NCI-H2107 (cell line): ENCODE measurements around the gene SLC33A1.
A peak's percentile ranks its signal among the peaks of the same experiment; 100 is the strongest.
"Not testable (repeated sequence)": the region's sequence is repeated elsewhere in the genome, so short reads cannot be mapped to it uniquely, and the experiment has no call there.

Experiments used
- DNase-seq: peaks from one replicate; lab custom pipeline; 2025; lab: John Stamatoyannopoulos, UW

The SLC33A1 gene

GRCh38 chr3:155854141-155854940 lies at the start of gene SLC33A1:
Gene SLC33A1 (minus strand): TSS chr3:155854427. CDS start chr3:155853997, 430 bp downstream.
- peak; percentile 99 for DNase-seq

DNA sequence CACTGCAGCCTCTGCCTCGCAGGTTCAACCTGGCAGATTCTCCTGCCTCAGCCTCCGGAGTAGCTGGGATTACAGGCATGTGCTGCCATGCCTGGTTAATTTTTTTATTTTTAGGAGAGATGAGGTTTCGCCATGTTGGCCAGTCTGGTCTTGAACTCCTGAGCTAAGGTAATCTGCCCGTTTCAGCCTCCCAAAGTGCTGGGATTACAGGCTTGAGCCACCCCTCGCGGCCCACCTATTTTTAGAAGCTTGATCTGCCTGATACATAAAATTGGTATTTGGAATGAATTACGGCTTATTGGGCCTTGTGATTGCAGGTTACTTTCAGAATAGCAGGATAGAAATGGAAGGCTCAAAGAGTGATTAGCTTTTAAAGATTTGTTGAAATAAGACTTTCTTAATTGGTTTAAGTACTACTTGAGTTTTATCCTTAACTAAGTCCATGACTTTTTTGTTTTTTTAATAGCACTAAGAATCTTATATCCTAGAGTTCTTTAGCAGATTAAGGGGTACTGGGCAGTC lies 41.2 kb upstream of the SLC33A1 start:
- DNase-seq = no peak

DNA sequence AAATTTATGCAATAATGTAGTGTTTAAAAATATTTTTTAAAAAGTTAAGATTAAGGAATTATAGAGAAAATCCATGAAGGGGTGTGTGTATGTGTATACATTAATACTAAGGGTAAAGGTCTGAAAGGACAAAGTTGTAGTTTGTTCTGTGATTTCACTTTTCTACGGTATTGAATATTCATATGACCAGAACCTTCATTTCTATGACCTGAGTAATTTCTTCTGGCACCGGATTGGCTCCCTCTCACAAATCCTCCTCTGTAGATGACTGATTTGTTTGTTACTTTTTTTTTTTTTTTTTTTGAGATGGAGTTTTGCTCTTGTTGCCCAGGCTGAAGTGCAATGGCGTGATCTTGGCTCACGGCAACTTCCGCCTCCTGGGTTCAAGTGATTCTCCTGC lies 37.1 kb upstream of the SLC33A1 start:
- DNase-seq = no peak

DNA sequence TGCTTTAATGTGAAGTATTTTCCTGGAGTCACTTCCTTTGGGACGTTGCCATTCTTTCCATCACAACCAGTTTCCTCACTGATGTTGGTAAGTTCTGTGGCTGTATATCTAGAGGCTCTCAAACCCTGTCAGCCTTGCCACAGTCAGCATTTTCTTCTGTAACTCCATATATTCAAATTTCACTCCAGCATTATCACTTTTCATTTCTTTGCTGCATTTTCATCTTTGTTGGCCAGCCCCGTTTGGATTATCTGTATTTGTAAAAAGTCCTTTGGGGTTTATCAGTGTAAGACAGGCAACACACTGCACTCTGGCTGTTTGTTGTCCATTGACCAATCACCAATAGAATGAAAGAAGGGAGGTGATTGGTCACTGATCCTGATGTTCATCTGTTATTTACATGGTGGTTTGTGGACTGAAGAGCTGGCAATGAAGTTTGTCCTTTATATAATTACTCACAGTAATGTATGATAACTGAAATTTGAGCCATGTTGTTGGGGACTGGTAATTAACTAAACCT lies 36.5 kb upstream of the SLC33A1 start:
- DNase-seq = no peak

DNA sequence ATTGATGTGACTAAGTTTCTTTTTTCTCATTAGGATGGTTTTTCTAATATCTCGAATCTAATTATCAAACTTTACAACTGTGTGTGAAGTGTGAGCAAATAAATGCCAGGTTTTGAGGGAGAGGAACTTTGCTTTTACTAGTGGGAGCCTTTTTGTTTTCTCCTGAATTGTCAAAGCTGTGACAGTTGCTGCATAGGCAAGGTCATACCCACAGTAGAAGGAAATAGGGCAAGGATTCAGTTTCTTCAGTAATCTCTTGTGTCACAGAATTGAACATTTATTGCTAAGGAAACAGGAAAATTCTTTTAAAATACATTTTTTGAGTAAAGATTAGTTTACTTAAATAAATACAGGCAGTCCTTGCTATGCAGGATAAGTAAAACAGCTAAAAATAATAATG lies 35.7 kb upstream of the SLC33A1 start:
- DNase-seq = no peak

DNA sequence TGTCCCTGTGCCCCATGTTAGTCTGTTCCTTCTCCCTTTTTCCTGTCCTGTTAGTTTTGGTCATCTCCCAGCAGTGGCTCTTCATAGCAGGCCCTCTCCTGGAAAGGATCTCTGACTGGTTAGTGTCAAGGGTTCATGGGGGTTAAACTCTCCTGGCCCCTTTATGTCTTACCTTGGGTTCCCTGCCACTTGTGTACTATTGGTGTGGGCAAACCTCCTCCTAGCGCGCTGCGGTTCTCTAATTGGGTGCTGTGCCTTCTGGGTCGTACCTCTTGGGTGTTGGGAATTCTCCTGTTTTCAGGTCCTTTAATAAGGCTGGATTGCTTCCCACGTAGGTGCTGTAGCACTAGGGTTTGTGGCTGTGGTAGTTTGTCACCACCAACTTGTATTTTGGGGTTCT lies 35.0 kb upstream of the SLC33A1 start:
- DNase-seq = no peak

- no peak for DNase-seq
Observed at GRCh38 chr3:155886915-155887314, 32.7 kb upstream of the SLC33A1 start.

DNA sequence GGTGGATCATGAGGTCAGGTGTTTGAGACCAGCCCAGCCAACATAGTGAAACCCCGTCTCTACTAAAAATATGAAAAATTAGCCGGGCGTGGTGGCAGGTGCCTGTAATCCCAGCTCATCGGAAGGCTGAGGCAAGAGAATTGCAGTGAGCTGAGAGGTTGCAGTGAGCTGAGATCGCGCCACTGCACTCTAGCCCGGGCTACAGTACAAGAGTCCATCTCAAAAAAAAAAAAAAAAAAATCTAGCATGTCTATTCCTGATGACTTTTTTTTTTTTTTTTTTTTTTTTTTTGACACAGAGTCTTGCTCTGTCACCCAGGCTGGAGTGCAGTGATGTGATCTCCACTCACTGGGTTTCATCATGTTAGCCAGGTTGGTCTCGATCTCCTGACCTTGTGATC lies 32.1 kb upstream of the SLC33A1 start:
- DNase-seq = not testable (repeated sequence)

DNA sequence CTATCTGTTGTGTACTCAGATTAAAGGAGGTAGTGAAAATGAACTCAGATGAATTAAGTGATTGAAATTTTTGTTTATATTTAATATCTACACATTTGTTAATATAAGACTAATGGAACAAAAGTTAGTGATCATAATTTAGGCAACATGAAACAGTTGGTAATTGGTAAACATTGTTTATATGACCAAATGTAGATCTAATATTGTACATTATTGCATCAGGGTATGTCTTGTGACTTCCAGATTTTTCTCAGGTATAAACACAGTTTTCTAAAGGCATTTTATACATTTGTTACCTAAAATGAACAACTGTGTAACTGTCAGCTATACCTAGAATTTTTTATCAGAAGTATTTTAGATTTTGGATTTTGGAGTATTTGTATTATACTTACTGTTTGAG lies 31.1 kb upstream of the SLC33A1 start:
- no peak for DNase-seq

DNA sequence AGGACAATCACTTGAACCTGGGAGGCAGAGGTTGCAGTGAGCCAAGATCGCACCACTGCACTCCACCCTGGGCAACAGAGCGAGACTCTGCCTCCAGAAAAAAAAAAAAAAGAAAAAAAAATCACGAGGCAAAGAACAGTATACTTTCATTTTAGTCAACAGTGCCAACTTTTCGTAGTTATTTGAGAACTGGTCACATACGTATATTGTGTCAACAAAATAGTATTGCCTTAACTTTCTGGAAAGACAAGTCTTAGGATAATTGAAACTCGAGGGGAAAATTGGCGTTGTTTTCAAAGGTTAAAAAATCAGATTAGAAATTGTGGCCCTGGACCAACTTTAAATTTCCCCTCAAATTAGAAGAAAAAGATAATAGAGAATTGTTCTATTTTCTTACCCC lies 30.1 kb upstream of the SLC33A1 start:
- DNase-seq = no peak

- no peak for DNase-seq
Observed at GRCh38 chr3:155880286-155880685, 26.1 kb upstream of the SLC33A1 start.

DNA sequence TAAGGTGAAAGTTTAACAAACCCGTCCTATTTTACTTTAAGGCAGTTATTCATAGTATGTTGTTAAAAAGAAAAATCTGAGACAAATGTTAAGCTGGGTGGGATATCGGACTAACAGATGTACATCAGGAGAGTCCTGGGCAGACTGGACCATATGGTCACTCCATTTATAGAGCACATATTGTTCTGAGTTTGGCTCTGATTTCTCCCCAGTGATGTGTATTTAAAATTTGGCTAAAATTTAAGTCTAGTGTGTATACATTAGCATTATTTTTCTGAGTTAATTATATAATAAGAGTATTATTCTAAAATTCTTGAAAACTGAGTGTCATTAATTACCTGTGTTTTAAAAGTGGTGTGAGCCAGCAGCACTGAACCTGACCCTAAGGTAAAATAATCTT lies 22.3 kb upstream of the SLC33A1 start:
- DNase-seq = no peak

- no peak for DNase-seq
Observed at GRCh38 chr3:155876037-155876436, 21.8 kb upstream of the SLC33A1 start.

DNA sequence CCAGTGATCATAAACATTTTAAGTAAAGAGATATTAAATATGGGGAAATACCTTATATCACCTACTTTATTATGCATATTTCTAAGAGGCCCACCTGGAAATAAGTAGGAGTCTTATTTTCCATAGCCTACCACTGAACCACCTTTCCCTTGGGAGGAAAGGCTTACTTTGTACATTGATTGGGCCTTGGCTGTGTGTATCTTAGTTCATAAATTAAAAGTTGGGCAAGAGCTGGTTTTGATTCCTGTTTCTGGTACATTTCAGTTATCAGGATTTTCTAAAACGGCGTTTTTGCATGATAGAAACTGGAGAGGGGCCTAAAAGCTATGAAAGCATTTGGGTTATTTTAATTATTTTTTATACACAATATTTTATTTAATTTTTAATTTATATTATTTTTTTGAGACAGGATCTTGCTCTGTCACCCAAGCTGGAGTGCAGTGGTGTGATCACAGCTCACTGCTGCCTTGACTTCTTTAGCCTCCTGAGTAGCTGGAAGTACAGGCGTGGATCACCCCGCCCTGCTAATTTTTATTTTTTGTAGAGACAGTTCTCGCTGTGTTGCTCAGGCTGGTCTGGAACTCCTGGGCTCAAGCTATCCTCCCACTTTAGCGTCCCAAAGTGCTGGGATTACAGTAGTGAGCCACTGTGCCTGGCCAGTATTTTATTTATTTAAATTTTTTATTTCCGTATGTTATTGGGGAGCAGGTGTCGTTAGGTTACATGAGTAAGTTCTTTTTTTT lies 18.8 kb upstream of the SLC33A1 start:
- DNase-seq = no peak

DNA sequence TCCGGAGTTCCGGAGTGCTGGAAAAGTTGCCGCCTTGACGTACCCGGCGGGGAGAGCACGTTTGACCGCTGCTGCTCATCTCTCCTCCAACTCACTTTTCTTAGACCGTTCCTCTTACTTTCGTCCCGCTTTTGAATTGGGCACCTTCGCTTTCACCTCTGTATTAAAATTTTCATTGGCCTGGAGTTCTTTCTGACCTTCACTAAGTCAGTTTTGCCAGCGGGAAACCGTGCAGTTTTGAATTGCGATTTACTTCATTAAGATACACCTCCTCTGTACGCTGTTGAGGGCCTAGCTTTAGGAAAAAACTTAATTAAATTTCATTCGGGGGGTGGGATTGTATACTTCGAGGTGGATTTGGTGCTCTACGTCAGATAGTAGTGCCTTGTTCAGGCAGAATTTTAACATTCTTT lies 17.5 kb upstream of the SLC33A1 start:
- no peak for DNase-seq

- no peak for DNase-seq
Observed at GRCh38 chr3:155870945-155871745, 16.9 kb upstream of the SLC33A1 start.

DNA sequence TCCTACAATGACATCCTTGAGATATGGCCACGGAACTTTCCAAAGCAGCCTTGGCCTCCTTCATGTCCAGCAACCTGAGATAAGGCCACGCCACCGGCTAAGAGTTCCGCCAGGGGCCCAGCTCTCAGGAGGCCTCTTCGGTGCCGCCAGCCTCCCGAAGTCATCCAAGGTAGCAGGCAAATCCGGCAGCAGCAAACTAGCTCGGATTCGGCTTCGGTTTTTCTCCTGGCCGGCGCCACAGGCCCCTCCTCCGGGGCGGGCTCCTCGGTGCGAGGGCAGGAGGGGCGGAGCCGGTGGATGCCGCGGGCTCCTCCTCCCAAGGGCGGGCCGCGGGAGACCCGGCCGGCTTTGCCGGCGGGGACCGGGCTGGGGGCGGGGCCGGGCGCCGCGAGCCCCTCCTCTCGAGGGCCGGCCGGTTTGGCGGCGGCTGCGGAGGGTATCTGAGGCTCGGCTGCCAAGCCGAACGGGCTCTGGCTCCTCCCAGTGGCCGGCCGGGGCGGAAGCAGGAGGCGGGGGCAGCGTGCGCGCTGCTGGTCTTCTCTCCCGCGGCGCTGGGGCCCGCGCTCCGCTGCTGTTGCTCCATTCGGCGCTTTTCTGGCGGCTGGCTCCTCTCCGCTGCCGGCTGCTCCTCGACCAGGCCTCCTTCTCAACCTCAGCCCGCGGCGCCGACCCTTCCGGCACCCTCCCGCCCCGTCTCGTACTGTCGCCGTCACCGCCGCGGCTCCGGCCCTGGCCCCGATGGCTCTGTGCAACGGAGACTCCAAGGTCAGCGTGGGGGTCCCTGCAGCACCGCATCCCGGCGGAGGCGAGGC lies 16.1 kb upstream of the SLC33A1 start, which contains the start of gene GMPS:
Gene GMPS (plus strand): TSS at position 518 of the 812 bp plus-strand sequence. CDS start 221 bp downstream, at position 739.
- peak; percentile 99 for DNase-seq

DNA sequence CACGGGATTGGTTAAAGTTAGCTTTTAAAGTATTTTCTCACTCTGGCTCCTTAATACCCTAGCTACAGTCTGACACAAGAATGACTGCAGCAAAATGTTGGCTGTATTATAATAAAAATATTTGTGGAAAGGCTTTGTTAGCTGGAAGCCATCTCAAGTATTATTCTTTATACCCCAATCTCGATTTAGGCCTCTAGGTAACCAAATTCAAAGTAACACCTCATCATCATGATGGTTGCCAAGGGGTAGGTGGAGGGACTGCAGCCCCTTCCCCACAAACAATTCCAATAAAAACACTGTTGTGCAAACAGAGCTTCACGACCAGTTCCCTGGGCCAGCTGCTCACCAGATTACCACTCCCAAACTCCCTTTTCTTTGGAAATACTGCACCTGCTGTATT lies 15.5 kb upstream of the SLC33A1 start:
- no peak for DNase-seq

DNA sequence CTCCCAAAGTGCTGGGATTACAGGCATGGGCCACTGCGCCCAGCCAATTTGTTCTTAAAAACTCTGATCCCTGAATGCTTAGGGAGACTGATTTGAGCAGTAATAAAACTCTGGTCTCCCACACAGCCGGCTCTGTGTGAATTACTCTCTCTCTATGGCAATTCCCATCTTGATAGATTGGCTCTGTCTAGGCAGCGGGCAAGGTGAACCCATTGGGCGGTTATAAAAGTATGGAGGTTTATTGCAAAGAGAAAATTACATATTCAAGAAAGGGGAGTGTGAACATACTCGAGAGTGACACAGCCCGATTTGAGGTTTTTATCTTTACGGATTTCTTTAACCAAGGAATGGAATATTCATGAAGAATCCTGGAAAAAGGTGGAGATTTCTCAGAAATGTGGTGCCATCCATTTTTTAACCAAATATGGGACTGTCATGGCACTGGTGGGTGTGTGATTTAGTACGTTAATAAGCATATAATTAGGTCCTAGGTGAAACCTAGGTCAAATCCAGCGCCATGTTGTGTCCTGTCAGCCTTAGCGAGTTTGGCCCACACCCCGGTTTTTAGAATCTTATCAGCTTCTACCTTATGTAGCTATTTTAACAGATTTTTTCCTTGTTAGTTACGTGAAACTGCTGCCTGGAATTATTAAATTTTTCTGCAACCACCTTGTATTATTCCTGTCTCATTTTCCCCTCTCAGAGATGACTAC lies 9.0 kb upstream of the SLC33A1 start:
- DNase-seq = no peak

- not testable (repeated sequence) for DNase-seq
Observed at GRCh38 chr3:155862290-155862982, 8.2 kb upstream of the SLC33A1 start.
